Mesenteric fat pad (tissue), 1 donor: Measurements from ENCODE around the gene TMEM39A. TPM values are rescaled to one million over a fixed set of nuclear protein-coding genes. Genes with fewer than 3 reads are reported as not detected.

Source experiments
- DNase-seq: peaks from one replicate; pipeline ENCODE4 v3.0.0-alpha.2; 2020; ENCODE audit warnings: low spot score
- total RNA-seq: library from RNA; stranded (reverse); fragmentation: NEBNext Ultra II Directional; extraction: Animal tissue kit (Norgen Biotek cat#: 25700); gene quantifications from one replicate; pipeline ENCODE4 v1.2.1, GENCODE V29; 2021
- donor health status: DM: yes; HTN: yes; CAD: no.

Gene TMEM39A
- total RNA-seq, 1 donor from 2014 or later, result 61.9 TPM

DNA sequence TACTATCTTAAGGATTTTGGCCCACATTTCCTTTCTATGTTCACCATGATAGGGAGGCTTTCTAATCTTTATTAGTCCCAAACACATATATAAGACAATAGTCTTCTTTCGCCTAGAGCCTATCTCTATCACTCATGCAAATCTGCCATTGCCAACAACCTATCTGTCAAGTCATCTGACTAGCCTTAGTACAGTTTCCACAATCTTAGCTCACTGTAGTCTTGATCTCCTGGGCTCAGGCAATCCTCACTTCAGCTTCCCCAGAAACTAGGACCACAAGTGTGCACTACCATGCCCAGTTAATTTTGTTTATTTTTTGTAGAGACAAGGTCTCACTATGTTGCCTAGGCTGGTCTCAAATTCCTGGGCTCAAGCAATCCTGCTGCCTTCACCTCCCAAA lies 6.9 kb downstream of the TMEM39A start:
- no peak for DNase-seq

DNA sequence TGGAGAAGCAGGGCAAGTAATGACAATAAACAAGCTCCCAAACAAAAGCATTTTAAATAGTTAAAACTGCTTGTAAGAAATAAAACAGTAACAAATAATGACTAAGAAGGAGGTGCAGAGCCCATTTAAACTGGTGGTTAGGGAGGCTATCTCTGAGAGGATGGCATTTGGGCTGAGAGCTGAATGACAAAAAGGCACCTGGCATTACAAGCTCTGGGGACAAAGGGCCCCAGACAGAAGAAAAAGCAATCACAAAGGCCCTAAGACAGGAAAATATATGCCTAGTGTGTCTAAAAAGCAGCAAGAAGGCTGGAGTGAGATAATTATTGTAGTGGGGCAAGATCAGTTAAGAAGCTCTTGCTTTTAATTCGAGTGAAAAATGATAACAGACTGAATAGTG lies 9.6 kb downstream of the TMEM39A start:
- DNase-seq, result no peak

DNA sequence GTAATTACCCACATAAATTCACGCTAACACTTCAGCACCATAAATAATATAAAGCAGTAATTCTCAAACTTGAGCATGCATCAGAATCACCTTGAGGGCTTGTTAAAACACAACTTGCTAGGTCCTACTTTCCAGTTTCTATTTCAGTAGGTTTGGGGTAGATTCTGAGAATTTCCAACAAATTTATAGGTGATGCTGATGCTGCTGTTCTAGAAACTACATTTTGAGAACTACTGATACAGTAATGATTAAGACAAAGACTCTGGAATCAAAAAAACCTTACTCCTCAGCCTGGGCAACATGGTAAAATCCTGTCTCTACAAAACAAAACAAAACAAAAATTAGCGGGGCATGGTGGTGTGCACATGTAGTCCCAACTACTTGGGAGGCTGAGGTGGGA lies 18.8 kb downstream of the TMEM39A start:
- DNase-seq, result no peak

DNA sequence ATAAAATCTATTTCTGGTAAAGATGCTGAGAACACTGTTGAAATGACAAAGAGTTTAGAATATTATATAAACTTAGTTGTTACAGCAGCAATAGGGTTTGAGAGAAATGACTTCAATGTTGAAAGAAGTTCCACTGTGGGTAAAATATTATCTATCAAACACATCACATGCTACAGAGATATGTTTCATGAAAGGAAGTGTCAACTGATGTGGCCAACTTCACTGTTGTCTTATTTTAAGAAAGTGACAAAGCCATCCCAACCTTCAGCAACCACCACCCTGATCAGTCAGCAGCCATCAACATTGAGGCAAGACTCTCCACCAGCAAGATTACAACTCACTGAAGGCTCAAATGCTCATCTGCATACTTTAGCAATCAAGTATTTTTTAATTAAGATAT lies 20.2 kb downstream of the TMEM39A start:
- no peak for DNase-seq

DNA sequence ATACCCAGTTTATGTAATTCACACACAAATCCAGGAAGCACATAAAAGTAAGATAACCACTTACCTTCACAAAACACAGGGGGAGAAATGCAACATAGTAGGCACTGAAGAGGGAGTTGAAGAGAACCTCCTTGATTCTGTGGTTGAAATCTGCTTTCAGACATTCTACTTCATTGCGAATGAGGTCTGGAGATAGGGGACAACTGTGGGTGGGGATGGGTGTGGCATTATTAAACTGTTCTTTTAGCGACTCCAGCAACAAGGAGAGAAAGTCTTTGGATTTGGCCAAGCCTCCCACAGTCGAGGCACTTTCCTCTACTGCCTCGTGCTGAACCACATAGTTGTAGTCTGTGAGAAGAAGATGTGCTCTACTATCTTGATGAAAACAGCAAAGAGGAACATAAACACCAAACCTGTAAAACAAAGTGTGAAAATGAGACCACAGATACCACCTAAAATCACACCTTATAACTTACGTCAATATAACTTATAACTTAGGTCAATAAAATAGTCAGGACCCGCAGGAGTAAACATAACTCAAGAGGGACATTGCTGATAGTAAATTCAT lies 25.6 kb downstream of the TMEM39A start:
- DNase-seq, result no peak

DNA sequence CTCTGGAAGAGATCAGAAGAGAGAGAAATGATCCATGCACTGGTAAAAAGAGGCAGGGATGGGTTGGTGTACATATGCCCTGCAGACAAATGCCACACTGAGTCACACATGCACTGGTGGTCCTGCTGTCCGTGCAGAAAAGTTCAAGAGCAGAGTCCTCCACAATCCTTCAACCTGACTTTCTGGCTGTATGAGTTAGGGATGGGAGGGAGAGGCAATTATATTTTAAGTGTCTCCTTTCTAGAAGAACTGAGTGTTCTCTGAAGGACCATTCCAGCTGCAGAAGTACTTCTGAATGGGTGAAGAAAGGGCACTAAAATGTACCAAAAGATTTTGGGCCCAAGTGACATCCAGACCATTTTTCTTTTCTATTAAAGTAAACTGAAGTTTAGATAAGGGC lies 26.4 kb downstream of the TMEM39A start:
- no peak for DNase-seq

DNA sequence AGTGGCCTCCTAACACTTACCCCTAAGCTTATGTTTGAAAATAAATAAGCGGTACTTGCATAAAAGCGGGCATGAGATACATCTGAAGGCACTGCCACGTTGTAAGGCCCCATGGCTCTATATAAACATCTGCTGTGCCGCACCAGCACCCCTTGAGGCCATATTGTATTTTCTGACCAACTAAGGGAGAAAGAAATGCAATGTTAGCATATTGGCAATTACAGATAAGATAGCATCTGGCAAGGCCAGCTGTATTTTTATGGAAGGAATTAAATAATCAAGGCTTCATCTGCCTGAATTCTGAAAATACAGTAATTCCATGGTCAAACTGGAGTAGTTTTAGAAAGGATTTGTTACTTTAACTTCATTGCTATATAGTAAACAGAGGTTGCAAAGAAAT lies 28.7 kb downstream of the TMEM39A start:
- no peak for DNase-seq

DNA sequence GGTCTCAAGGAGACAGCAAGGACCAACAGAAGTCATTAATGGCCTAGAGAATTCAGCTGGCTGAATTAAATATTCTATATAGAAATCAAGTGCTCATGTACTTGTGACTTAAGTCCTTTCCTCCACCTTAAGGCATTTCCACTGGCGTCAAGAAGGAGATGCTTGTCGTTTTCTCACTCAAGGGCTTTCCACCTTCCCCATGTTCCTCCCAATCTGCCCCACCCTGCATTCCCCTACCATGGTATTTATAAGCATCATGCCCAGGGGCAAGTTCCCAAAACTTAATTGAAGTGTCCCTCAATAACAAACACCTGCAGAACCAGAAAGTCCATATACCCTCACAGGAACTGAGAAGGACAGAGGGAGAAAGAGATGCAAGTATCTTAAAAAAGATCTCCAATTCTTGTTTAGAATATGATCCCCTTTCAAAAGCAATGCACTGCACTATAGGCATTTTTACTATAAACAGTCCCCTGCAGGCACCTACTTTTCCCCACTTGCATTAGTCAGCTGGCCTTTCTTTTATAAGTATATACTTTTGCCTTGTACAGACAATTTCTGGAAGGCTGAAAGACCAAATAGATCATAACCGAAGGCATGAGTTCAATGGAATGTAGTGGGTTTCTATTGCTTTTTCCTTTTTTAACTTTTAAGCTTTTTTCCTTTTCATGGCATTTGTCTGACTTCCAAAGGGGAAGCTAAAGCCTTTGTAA lies 29.6 kb downstream of the TMEM39A start:
- no peak for DNase-seq

DNA sequence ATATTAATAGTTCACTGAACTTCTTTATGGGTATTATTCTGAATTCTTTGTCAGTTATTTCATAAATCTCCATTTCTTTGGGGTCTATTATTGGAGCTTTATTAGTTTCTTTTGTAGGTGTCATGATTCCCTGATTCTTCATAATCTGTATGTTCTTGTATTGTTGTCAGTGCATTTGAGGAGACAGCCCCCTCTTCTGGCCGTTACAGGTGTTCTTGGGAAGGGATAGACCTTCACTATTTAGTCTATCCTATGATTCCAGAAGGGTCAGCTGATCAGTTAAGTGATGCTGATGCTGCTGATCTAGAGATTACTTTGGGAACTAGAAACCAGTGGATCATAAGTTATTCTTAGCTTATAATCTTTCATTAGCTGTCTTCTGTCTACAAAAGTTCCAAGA lies 34.9 kb downstream of the TMEM39A start:
- DNase-seq, result no peak

DNA sequence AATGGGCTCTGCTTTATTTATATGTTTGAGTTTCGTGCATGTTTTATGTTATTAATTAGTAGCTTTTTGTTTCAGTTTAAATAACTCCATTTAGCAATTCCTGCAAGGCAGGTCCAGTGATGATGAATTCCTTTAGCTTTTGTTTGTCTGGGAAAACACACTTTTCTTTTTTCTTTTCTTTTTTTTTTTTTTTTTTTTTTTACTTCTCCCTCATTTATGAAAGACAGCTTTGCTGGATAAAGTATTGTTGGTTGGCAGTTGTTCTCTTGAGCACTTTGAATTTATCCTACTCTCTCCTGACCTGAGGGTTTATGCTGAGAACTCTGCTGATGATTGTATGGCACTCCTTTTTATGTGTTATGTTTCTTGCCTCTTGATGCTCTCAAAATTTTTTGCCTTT lies 35.7 kb downstream of the TMEM39A start:
- no peak for DNase-seq

DNA sequence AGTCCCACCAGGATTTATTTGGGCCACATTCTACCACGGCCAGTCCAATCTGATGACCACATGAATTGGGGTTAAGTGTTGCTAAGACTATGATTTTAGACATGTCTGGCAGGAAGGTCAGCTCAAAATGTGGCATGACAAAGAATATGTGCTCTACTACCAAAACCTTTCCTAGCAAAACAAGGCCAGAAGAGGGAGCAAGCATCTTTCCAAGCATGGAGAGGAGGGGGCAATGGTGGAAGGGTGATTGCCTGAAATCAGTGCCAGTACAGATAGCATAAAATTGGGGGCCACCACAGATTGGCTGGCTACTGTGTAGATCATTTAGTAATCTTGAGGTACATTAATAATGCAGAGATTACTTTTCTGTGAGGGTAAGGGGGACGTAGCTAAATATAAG lies 43.2 kb downstream of the TMEM39A start:
- no peak for DNase-seq

DNA sequence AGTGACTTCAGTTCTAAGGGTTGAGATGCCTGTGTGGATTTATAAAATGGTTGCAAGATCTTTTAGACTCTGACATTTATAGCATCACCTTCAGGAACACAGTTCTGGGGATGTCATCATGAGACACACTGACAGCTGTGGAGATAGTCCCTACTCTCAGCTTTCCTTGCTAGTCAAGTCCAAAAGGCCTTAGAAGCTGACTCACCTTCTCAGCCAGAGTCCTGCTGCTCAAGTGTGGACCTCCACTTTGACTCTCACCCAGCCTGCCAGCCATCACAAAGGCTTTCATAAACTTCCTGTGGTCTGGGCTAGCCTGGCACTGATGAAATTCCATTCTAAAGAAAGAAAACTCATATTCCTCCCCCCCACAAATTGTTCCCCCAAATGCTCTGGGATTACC lies 44.8 kb downstream of the TMEM39A start:
- DNase-seq, result no peak

DNA sequence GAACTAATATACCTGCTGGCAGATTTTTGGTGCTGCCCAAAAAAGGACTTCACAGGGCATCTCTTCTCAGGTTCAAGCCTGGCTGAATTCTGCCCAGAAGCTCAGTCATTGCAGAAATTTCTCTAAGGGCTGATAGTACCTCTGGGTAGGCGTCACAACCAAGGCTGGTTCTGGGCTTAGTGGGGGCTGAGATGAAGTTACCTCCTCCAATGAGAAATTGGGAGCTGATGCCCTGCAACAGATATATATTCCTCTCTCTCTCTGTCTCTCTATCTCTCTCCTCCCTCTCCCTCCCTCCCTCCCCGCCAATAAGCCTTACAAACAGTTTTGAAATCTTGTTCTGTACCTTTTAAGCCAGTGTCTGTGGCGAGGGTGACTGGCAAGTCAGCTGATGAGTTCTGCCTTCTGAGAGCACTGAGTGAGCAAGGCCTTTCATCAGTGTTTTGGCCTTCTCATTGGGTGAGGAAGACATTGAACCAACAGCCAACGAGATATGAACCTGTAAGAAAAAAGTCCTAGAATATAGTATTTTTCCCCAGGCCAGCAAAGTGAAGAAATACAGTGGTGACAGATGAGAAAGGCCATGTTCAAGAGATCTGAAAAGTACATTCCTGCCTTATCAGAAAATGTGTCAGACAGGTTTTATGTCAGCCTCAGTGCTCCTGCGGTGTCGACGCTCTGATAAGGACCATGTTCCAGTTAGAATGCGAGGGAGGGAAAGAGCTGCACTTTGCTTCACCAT lies 45.5 kb downstream of the TMEM39A start:
- no peak for DNase-seq

DNA sequence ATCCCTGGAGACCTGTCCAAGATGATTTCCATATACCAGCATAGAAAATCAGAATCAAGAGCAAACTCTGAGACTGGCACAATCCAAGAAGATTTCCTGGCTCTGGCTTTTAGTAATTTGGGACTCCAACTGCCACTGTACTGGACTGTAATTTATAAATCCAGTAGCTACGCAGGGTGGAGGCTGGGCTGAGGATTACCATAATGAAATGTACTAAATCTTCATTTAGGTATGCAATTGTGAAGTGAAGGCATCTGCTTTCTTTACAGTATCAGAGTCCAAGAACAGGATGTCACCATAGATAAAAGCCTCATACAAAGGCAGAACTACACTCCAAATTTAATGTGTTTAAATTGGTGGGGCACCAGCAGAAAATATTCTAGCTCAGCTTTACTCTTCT lies 46.5 kb downstream of the TMEM39A start:
- DNase-seq, result no peak

DNA sequence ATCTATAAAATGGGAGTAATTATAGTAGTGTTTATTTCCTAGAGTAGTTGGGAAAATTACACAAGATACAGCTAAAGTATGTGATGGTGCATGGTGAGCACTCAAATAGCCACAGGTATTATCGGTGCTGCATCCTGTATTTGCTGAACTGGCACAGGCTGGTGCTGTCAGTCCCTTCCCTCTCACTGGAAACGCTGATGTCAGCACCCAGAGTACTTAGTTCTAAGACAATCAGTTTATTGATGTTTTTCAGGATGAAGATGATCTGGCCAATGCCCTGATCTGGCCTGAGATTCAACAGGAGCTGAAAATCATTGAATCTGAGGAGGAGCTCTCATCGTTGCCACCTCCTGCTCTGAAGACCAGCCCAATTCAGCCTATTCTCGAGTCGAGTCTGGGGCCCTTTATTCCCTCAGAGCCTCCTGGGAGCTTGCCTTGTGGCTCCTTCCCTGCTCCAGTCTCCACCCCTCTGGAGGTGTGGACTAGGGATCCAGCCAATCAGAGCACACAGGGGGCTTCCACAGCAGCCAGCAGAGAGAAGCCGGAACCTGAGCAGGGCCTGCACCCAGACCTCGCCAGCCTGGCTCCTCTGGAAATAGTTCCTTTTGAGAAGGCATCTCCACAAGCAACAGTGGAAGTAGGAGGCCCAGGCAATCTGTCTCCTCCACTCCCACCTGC lies 49.7 kb downstream of the TMEM39A start:
- DNase-seq, result no peak

DNA sequence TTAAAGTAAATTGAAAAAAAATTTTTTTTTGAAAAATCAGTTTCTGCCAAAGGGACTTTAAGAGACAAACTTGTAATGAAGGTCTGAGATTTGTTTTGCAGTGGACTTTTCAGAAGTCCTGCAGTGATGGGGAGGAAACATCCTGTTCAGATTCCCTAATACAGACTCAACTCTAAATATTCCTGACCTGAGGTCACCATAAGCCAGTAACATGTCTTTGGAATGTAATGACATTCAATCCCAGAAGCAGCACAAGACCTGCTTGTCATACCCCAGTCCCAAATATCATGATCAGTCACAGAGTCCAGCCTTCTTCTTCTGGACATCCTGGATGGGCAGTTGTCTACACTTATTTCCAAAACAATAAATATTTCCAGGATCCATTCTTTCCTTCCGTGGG lies 53.6 kb downstream of the TMEM39A start:
- no peak for DNase-seq

DNA sequence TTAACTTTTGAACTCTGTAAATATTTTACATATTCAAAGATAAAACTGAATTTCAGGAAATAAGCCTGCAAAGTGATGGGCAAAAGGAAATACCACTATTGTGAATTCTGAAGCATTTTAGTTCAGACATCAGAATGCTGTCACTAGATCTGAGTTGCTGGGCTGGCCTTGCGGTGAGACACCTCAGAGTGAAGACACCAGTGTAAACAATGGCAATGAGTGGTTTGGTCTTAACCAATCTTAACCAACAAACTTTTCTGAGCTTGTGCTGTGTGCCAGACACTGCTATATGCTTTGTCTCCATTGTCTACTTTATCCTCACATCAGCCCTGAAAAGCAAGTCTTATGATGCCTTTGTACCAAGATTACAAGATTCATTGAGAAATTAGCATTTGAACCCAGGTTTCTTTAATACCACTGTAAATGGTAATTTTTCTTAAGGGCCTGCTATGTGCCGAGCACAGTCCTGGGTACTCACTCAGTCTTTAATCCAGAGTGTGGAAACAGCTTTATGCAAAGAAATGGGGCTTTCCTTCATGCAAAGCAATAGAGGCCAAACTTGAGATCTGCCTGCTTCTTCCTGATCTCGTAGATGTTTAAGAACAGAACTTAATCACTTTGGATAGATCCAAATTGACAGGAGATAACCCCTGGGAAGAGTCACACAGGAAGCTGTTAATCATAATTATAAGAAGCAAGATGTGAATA lies 55.0 kb downstream of the TMEM39A start:
- DNase-seq, result no peak

DNA sequence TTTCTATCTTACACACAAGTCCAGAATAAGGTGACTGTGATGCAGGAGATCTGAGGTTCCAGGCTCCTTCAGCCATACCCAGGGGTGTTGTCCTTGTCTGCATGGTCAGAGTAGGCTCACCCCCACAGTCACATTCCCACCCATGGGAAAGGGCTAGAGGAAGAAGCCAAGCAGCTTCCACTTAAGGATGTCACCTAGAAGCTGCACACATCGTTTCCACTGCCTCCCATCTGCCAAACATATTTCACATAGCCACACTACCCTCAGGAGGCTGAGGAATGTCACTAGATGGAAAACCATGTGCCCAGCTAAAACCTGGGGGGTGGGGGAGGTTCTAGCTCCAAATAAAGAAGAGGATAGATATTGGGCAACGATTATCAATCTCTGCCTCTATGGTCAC lies 58.1 kb downstream of the TMEM39A start:
- no peak for DNase-seq

DNA sequence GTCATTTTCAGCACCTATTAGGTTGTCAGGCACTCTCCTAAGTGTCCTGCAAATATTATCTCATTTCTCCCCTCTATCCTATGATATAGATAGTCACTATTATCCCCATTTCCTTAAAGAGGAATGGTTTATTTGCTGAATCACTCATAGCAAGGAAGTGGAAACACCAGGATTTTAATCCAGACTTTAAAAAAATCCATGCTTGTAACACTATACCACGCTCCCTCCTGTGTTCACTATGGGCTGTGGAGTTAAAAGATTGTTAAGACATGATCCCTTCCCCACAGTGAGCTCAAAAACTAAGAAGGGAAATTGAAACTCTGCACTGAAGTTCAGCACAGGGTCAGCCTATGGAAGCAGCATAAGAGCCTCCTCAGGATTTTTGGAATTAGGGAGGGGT lies 60.2 kb downstream of the TMEM39A start:
- DNase-seq, result no peak

DNA sequence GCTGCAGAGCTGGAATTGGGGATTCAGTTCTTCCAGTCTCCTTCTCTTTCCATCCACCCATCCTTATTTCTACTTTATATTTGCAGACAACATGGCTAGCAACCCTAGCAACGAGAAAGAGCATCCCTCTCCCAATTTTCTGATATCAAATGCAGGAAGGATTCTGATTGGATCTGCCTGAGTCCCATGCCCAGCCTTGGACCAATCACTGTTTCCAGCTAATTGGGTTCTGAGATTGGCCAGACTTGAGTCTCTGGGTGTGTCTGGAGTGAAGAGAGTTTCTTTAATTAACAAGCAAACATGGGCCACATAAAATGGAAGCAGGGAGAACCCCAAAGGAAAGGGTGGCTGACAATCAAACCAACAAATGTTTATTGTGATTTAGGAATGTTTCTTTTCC lies 60.6 kb downstream of the TMEM39A start:
- DNase-seq, result no peak
